ENCODE results near the gene CPA2.
"Not testable (repeated sequence)": the region's sequence is repeated elsewhere in the genome, so short reads cannot be mapped to it uniquely, and the experiment has no call there.

Gene CPA2

GRCh38 chr7:130266258-130266960 lies at the start of gene CPA2:
CPA2 (plus strand) TSS chr7:130266863; CDS start chr7:130266882, 19 bp downstream.
- no peak for DNase-seq (ENCODE audit: low read depth in 1 of 2, low spot score in 1 of 2)
- in situ Hi-C loops (cut with HindIII; ENCODE audit: low pct_unique_long_range_greater_than_20kb, low sequenced_read_pairs) = no loop called here
- TF ChIP-seq JUND (IDR thresholded peaks at IDR 0.05; ENCODE audit: low read depth) = no peak

DNA sequence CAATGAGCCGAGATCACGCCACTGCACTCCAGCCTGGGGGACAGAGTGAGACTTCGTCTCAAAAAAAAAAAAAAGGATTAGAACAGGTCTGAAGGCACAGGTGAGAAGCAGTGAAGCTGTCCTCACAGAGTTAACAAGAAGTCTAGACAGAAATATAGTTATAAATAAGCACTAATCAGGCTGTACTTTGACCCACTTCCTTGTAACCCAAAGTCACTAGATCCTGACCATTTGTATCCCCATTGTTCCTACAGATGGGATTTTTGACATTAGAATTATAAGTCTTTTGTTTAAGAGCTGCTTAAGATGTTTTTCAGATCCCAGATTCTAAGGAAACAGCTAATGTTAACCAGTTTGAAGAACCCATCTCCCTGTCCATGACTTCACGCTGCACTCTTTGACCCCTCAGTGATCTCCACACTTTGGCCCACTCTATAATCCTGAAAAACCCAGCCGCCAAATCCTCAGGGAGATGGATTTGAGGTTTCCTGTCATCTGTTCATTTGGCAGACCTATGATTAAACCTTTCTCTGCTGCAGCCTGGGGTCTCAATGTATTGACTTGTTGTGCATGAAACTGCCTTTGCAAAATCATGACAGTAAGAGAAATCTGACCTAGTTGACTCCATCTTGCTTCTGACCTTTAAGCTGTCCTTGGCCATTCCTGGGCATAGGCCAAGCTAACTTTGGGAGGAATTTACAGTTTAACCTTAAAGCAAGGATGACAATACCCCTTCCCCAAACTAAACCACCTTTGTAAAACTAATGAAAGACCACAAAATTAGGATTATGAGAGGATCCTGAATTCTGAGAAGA lies 47.6 kb upstream of the CPA2 start:
- no peak for DNase-seq (ENCODE audit: low read depth in 1 of 2, low spot score in 1 of 2)
- TF ChIP-seq JUND (IDR thresholded peaks at IDR 0.05; ENCODE audit: low read depth) = no peak
- in situ Hi-C loops (cut with HindIII; ENCODE audit: low pct_unique_long_range_greater_than_20kb, low sequenced_read_pairs) = no loop called here

GRCh38 chr7:130219871-130220270 lies 46.8 kb upstream of the CPA2 start:
- TF ChIP-seq JUND (IDR thresholded peaks at IDR 0.05; ENCODE audit: low read depth) = no peak
- in situ Hi-C loops (cut with HindIII; ENCODE audit: low pct_unique_long_range_greater_than_20kb, low sequenced_read_pairs) = no loop called here
- no peak for DNase-seq (ENCODE audit: low read depth in 1 of 2, low spot score in 1 of 2)

- no peak for DNase-seq (ENCODE audit: low read depth in 1 of 2, low spot score in 1 of 2)
- in situ Hi-C loops (cut with HindIII; ENCODE audit: low pct_unique_long_range_greater_than_20kb, low sequenced_read_pairs) = no loop called here
- no peak for TF ChIP-seq JUND (IDR thresholded peaks at IDR 0.05; ENCODE audit: low read depth)
Observed at GRCh38 chr7:130221746-130222145, 44.9 kb upstream of the CPA2 start.

DNA sequence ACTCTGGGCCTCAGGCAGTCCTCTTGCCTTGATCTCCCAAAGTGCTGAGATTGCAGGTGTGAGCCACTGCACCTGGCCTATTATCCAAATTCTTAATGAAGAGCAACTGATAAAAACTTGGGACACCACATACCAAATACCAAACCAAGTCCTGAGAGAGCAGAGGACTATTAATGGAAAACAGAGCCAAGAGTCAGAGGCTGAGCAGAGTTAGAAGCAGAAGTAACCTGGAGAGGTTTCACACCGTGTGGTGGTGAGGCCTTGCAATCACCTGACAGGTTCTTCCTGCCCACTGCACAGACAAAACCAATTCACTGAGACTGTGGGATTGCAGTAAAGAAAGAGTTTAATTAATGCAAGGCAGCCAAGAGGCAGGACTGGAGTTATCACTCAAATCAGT lies 43.0 kb upstream of the CPA2 start:
- no peak for DNase-seq (ENCODE audit: low read depth in 1 of 2, low spot score in 1 of 2)
- no peak for TF ChIP-seq JUND (IDR thresholded peaks at IDR 0.05; ENCODE audit: low read depth)
- in situ Hi-C loops (cut with HindIII; ENCODE audit: low pct_unique_long_range_greater_than_20kb, low sequenced_read_pairs) = no loop called here

DNA sequence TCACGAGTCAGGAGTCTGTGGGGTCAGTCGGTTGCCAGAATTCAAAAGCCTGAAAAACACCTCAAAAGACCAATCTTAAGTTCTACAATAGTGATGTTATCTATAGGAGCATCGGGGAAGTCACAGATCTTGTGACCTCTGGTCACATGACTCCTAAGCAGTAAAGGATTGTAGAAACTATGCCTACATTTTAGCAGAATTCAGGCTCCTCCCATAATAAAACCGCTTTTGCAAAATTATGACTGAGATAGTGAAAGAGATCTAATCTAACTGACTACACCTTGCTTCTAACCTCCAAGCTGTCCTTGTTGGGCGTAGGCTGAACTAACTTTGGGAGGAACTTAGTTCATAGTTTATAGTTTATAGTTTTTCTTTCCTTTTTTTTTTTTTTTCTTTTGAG lies 42.5 kb upstream of the CPA2 start:
- DNase-seq (ENCODE audit: low read depth in 1 of 2, low spot score in 1 of 2) = no peak
- in situ Hi-C loops (cut with HindIII; ENCODE audit: low pct_unique_long_range_greater_than_20kb, low sequenced_read_pairs) = no loop called here
- TF ChIP-seq JUND (IDR thresholded peaks at IDR 0.05; ENCODE audit: low read depth) = no peak

- DNase-seq (ENCODE audit: low read depth in 1 of 2, low spot score in 1 of 2); in situ Hi-C loops (cut with HindIII; ENCODE audit: low pct_unique_long_range_greater_than_20kb, low sequenced_read_pairs): not testable (repeated sequence)
Observed at GRCh38 chr7:130224923-130225322, 41.7 kb upstream of the CPA2 start.

DNA sequence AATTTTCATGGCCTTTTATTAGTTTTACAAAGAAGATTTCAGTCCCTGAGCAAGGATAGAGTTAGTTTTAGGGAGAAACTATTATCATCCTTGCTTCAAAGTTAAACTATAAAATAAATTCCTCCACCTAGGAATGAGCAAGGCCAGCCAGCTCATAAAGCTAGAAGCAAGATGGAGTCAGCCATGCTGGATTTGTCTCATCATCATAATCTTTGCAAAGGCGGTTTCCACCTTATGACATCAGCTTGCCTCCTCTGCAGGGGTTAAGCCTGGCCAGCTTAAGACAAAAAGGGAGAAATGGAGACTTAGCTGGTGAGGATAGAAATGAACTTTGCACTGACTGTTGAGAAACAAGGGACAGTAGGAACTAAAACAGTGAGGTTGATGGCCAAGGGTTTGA lies 40.3 kb upstream of the CPA2 start:
- DNase-seq (ENCODE audit: low read depth in 1 of 2, low spot score in 1 of 2) = no peak
- TF ChIP-seq JUND (IDR thresholded peaks at IDR 0.05; ENCODE audit: low read depth) = no peak
- in situ Hi-C loops (cut with HindIII; ENCODE audit: low pct_unique_long_range_greater_than_20kb, low sequenced_read_pairs) = no loop called here

DNA sequence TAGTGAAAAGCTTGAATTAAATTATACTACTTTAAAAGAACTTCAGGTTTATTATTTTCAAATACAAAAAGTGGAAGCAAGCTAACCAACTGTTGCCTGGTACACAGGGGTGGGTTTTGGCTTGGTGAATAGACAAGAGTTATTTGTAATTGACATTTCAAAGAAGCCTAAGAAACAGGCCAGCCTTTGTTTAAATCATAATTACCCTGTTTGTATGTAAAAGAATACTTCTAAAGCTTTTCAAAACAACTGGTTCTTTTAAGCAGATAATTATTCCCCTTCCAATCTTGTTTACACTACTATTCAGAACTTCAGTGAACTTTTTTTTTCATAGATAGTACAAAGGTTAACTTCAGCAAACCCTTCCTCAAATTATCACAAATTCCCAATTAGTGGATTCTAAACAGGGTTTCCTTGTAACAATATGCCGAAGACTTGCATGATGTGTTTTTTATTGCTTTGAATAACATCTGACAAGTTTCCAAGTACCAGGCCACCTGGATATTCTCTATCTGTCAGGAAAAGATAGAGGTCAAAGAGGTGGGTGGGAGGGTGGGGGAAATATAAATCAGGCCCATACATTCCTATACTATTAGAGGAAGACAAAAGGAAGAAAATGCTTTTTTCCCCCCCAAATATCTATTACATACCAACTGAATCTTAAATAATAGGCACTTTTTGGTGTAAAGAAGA lies 38.6 kb upstream of the CPA2 start:
- in situ Hi-C loops (cut with HindIII; ENCODE audit: low pct_unique_long_range_greater_than_20kb, low sequenced_read_pairs) = no loop called here
- no peak for TF ChIP-seq JUND (IDR thresholded peaks at IDR 0.05; ENCODE audit: low read depth)
- no peak for DNase-seq (ENCODE audit: low read depth in 1 of 2, low spot score in 1 of 2)

DNA sequence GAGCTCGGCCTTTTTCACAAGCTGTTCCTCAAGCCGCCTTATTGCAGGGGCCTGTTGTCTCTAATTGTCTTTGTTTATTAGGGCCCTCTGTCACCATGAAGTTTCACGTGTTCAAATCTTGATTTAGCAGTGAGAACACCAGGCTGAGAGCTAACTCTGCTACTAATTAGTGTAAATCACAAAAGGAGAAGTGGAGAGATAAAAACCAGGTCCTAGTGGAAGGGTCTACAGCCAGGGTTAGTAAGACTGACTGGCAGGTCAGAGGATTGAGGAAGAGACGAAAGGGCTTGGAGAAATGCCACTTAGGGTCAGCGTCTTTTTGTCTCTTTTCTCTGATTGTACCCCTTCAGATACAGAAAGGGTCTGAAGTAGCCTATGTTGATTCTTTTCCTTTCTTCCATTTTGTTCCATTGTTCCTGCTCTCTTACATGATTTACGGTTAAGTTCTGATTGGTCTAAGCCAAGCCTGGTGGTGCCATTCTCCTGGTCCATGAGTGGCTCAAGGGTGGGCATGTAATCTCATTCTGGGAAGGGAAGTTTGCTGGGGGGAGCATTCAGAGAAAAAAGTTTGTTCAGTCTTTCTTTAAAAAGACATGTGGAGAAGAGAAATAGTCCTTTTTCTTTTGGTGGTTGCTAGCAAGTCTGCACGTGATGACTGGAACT lies 37.7 kb upstream of the CPA2 start:
- no peak for TF ChIP-seq JUND (IDR thresholded peaks at IDR 0.05; ENCODE audit: low read depth)
- DNase-seq (ENCODE audit: low read depth in 1 of 2, low spot score in 1 of 2) = no peak
- in situ Hi-C loops (cut with HindIII; ENCODE audit: low pct_unique_long_range_greater_than_20kb, low sequenced_read_pairs) = no loop called here

DNA sequence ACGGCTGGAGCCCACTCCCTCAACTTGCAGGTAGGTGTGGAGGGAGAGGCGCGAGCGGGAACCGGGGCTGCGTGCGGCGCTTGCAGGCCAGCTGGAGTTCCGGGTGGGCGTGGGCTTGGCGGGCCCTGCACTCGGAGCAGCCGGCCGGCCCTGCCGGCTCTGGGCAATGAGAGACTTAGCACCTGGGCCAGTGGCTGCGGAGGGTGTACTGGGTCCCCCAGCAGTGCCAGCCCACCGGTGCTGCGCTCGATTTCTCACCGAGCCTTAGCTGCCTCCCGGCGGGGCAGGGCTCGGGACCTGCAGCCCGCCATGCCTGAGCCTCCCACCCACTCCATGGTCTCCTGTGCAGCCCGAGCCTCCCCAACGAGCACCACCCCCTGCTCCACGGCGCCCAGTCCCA lies 36.7 kb upstream of the CPA2 start:
- in situ Hi-C loops (cut with HindIII; ENCODE audit: low pct_unique_long_range_greater_than_20kb, low sequenced_read_pairs); DNase-seq (ENCODE audit: low read depth in 1 of 2, low spot score in 1 of 2): not testable (repeated sequence)

DNA sequence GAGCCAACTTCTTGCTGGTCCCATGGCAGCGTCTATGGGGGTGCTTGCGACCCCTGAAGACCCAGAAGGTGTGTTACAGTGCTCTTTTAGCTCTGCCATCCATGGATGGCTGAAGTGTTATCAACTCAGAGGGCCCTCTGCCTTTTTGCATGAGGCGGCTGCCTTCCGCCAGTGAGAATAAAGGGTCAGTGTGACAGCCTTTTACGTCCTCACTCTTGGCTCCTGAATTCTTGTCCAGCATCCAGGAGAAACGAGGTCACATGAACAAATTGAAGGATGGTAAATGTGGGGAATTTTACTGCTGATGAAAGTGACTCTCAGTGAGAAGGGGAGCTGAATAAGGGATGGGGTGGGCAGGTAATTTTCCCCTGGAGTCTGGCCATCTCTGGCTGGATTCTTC lies 34.9 kb upstream of the CPA2 start:
- in situ Hi-C loops (cut with HindIII; ENCODE audit: low pct_unique_long_range_greater_than_20kb, low sequenced_read_pairs) = no loop called here
- no peak for DNase-seq (ENCODE audit: low read depth in 1 of 2, low spot score in 1 of 2)
- no peak for TF ChIP-seq JUND (IDR thresholded peaks at IDR 0.05; ENCODE audit: low read depth)

- in situ Hi-C loops (cut with HindIII; ENCODE audit: low pct_unique_long_range_greater_than_20kb, low sequenced_read_pairs) = no loop called here
- no peak for TF ChIP-seq JUND (IDR thresholded peaks at IDR 0.05; ENCODE audit: low read depth)
- DNase-seq (ENCODE audit: low read depth in 1 of 2, low spot score in 1 of 2) = no peak
Observed at GRCh38 chr7:130232209-130232608, 34.5 kb upstream of the CPA2 start.

Data from T47D (cell line).